Measurements from ENCODE around the gene PDLIM1.
"Not testable (repeated sequence)": the region's sequence is repeated elsewhere in the genome, so short reads cannot be mapped to it uniquely, and the experiment has no call there.

The PDLIM1 gene

DNA sequence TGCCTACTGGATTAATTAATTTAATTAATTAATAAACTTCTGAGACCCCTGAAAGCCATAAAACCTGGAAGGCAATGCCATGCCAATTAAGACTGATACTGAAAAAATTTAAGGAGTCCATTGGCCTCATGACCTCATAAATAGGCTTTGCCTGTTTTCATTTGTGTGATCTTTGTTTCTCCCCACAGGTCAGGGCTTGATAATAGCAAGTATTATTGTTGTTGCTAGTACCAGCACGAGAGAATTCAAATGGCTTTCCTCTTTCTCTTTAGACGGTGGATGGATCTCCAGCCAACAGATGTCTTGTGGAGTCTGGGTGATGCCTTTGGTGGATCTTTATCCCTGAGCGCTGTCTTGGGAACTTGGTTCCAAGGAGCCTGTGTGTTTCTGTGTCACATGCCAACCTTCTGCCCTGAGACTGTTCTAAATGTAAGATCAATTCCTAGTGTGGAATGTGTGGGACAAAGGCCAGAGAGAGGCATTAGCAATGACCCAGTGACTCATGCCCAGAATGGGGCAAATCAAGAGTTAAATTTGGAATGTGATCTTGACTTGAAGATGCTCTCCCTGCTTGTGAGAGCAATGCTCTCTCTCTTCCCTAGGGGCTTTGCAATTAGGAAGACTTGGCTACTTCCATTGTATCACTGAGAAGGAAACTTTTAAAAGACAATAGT, 79.1 kb downstream of the PDLIM1 start:
- no peak overlapping the region for H3K9ac ChIP-seq (ENCODE audit: low read length)
- H3K36me3 ChIP-seq (ENCODE audit: low read length) = no peaks in the 10 kb centered on the region
- H3K27ac ChIP-seq (ENCODE audit: low read depth, low read length) = no peak overlapping the region
- H3K9me3 ChIP-seq (ENCODE audit: insufficient read depth, low read length) = no peaks in the 10 kb centered on the region
- no peaks in the 10 kb centered on the region for H3K9me2 ChIP-seq (replicated peaks; ENCODE audit: insufficient read depth, low read length)
- H3K4me2 ChIP-seq (ENCODE audit: low read depth, low read length, poor library complexity, severe bottlenecking) = no peak overlapping the region
- no peak overlapping the region for H3K4me3 ChIP-seq (ENCODE audit: insufficient read depth, low read length, poor library complexity, severe bottlenecking)
- no peaks in the 10 kb centered on the region for H3K27me3 ChIP-seq (ENCODE audit: low read length)
- no peak for TF ChIP-seq CTCF (IDR thresholded peaks at IDR 0.05; ENCODE audit: insufficient read depth, low read length, poor library complexity, severe bottlenecking)
- no peak for TF ChIP-seq EZH2phosphoT487 (conservative IDR thresholded peaks at IDR 0.05; ENCODE audit: low read length)
- H3F3A ChIP-seq (ENCODE audit: insufficient read depth) = no peaks in the 10 kb centered on the region
- H4K20me1 ChIP-seq (ENCODE audit: low read depth, low read length) = no peaks in the 10 kb centered on the region
- H2AFZ ChIP-seq (ENCODE audit: low read depth, low read length, severe bottlenecking) = no peak overlapping the region
- H3K79me2 ChIP-seq (ENCODE audit: insufficient read depth, low read length) = no peaks in the 10 kb centered on the region

GRCh38 chr10:95209509-95210127, 81.2 kb downstream of the PDLIM1 start:
- no peak overlapping the region for H3K27ac ChIP-seq (ENCODE audit: low read depth, low read length)
- H3K9me3 ChIP-seq (ENCODE audit: insufficient read depth, low read length) = no peaks in the 10 kb centered on the region
- H3K9ac ChIP-seq (ENCODE audit: low read length) = no peak overlapping the region
- no peak overlapping the region for H2AFZ ChIP-seq (ENCODE audit: low read depth, low read length, severe bottlenecking)
- no peaks in the 10 kb centered on the region for H3K36me3 ChIP-seq (ENCODE audit: low read length)
- H3K4me3 ChIP-seq (ENCODE audit: insufficient read depth, low read length, poor library complexity, severe bottlenecking) = no peak overlapping the region
- no peak for TF ChIP-seq EZH2phosphoT487 (conservative IDR thresholded peaks at IDR 0.05; ENCODE audit: low read length)
- TF ChIP-seq CTCF (IDR thresholded peaks at IDR 0.05; ENCODE audit: insufficient read depth, low read length, poor library complexity, severe bottlenecking) = no peak
- no peaks in the 10 kb centered on the region for H3K79me2 ChIP-seq (ENCODE audit: insufficient read depth, low read length)
- no peak overlapping the region for H3K4me2 ChIP-seq (ENCODE audit: low read depth, low read length, poor library complexity, severe bottlenecking)
- no peaks in the 10 kb centered on the region for H3K27me3 ChIP-seq (ENCODE audit: low read length)
- no peaks in the 10 kb centered on the region for H3K9me2 ChIP-seq (replicated peaks; ENCODE audit: insufficient read depth, low read length)
- H4K20me1 ChIP-seq (ENCODE audit: low read depth, low read length) = no peaks in the 10 kb centered on the region
- H3F3A ChIP-seq (ENCODE audit: insufficient read depth) = no peaks in the 10 kb centered on the region

DNA sequence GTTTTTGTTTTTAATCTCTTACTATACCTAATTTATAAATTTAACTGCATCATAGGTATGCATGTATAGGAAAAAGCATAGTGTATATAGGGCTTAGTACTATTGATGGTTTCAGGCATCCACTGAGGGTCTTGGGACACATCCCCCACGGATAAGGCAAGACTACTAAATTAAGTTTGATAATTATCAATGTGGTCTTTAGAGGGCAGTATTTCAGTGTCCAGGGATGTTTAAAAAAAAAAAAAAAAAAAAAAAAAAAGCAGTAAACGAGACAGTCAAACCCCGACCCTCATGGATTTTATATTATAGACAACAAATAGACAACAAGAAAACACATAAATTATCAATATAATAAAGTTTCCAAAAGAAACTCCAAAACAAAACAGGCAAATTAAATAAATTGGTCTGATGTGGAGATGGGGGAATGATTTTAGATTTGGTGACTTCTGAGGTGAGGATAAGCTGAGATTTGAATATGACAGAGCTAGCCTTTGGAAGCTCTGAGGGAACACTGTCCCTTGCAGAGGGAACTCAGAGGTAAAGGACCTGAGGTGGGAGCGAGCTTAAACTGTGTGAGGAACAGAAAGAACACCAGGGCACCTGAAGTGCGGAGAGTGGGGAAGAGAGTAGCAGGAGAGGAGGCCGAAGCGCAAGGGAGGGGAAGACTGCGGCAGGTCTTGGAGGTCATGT, 82.0 kb downstream of the PDLIM1 start:
- Histone ChIP-seq H3K9me2 (replicated peaks; ENCODE audit: insufficient read depth, low read length) (no peaks in the 10 kb centered on the region), H3K4me3 (ENCODE audit: insufficient read depth, low read length, poor library complexity, severe bottlenecking) (no peak overlapping the region), H3K79me2 (ENCODE audit: insufficient read depth, low read length) (no peaks in the 10 kb centered on the region), H3K27me3 (ENCODE audit: low read length) (no peaks in the 10 kb centered on the region), H2AFZ (ENCODE audit: low read depth, low read length, severe bottlenecking) (no peak overlapping the region), H3K9ac (ENCODE audit: low read length) (no peak overlapping the region), H3K36me3 (ENCODE audit: low read length) (no peaks in the 10 kb centered on the region), H4K20me1 (ENCODE audit: low read depth, low read length) (no peaks in the 10 kb centered on the region), H3K27ac (ENCODE audit: low read depth, low read length) (no peak overlapping the region), H3K4me2 (ENCODE audit: low read depth, low read length, poor library complexity, severe bottlenecking) (no peak overlapping the region), H3K9me3 (ENCODE audit: insufficient read depth, low read length) (no peaks in the 10 kb centered on the region), H3F3A (ENCODE audit: insufficient read depth) (no peaks in the 10 kb centered on the region)
- TF ChIP-seq EZH2phosphoT487 (conservative IDR thresholded peaks at IDR 0.05; ENCODE audit: low read length) (no peak), CTCF (IDR thresholded peaks at IDR 0.05; ENCODE audit: insufficient read depth, low read length, poor library complexity, severe bottlenecking) (no peak)

DNA sequence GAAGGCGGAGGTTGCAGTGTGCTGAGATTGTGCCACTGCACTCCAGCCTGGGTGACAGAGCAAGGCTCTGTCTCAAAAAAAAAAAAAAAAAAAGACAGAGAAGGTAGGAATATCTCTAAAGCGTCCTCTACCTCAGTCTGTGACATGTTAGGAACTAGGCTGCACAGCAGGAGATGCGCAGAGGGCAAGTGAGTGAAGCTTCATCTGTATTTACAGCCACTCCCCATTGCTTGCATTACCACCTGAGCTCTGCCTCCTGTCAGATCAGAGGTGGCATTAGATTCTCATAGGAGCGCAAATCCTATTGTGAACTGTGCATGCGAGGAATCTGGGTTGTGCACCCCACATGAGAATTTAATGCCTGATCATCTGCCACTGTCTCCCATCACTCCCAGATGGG, 87.9 kb downstream of the PDLIM1 start:
- H3K4me2 ChIP-seq (ENCODE audit: low read depth, low read length, poor library complexity, severe bottlenecking); H3K9me3 ChIP-seq (ENCODE audit: insufficient read depth, low read length): not testable (repeated sequence)

More for the DNA sequence above, 87.9 kb downstream of the PDLIM1 start:
- not testable (repeated sequence) for H3F3A ChIP-seq (ENCODE audit: insufficient read depth); H2AFZ ChIP-seq (ENCODE audit: low read depth, low read length, severe bottlenecking); H3K9ac ChIP-seq (ENCODE audit: low read length); H4K20me1 ChIP-seq (ENCODE audit: low read depth, low read length); H3K79me2 ChIP-seq (ENCODE audit: insufficient read depth, low read length); H3K9me2 ChIP-seq (replicated peaks; ENCODE audit: insufficient read depth, low read length); H3K4me3 ChIP-seq (ENCODE audit: insufficient read depth, low read length, poor library complexity, severe bottlenecking); H3K27ac ChIP-seq (ENCODE audit: low read depth, low read length); H3K36me3 ChIP-seq (ENCODE audit: low read length); H3K27me3 ChIP-seq (ENCODE audit: low read length)
